ENCODE data around the gene GRIP2.

GRCh38 chr3:14490831-14491230 lies 49.3 kb downstream of the GRIP2 start:
- TF ChIP-seq EP300 (IDR thresholded peaks at IDR 0.05): no peak
- no peak for TF ChIP-seq CTCF (IDR thresholded peaks at IDR 0.05)
- no peak for TF ChIP-seq POLR2A (IDR thresholded peaks at IDR 0.05)

Measured in ovary (tissue), 3 donors.